Breast epithelium (tissue), 4 donors: Measurements from ENCODE around the gene PDE10A. TPM values are rescaled to one million over a fixed set of nuclear protein-coding genes. Genes with fewer than 3 reads are reported as not detected.

Source experiments
- DNase-seq, 2 donors: peaks; one replicate each; pipeline ENCODE4 v3.0.0-alpha.2; 2019; ENCODE audit warnings: low spot score in 2 of 2
- H3K27ac ChIP-seq, 2 donors: fragments of 200-600 bp; sonication (generic) in 1 of 2; one replicate each; pipeline ENCODE4 v1.5.1; 2016 to 2019; ENCODE audit warnings: mild to moderate bottlenecking in 1 of 2
- H3K27me3 ChIP-seq, 2 donors: fragments of 200-600 bp; sonication (generic) in 1 of 2; one replicate each; pipeline versions ENCODE4 v1.5.1 to v1.6.0; 2017 to 2019; ENCODE audit warnings: control low read depth in 1 of 2, mild to moderate bottlenecking in 1 of 2
- H3K36me3 ChIP-seq: fragments of 200-600 bp; one replicate; pipeline ENCODE4 v1.5.1; 2019
- H3K4me1 ChIP-seq, 2 donors: fragments of 200-600 bp; sonication (generic); one replicate each; pipeline ENCODE4 v1.5.1; 2016 to 2019; ENCODE audit warnings: control low read depth in 1 of 2
- H3K4me3 ChIP-seq, 3 donors: fragments of 200-600 bp; sonication (generic); 1 replicate in 2 of 3; 2 replicates in 1 of 3; pipeline ENCODE4 v1.5.1; 2016 to 2019; ENCODE audit warnings: mild to moderate bottlenecking in 3 of 3, moderate library complexity in 2 of 3
- H3K9me3 ChIP-seq, 2 donors: fragments of 200-600 bp; sonication (generic) in 1 of 2; one replicate each; pipeline ENCODE4 v1.5.1; 2016 to 2019; ENCODE audit warnings: control low read depth in 1 of 2
- POLR2A ChIP-seq: fragments of 450-650 bp; IDR thresholded peaks from one replicate; pipeline ENCODE4 v1.6.1; 2016; ENCODE audit warnings: antibody characterized with exemption, mild to moderate bottlenecking, moderate library complexity
- POLR2AphosphoS5 ChIP-seq, 3 donors: sonication (generic); formaldehyde crosslinking; IDR thresholded peaks; one replicate each; pipeline ENCODE4 v1.6.1; 2017; ENCODE audit warnings: antibody characterized with exemption in 3 of 3
- intact Hi-C: fragments of 100-400 bp; cut with DNase I; formaldehyde crosslinking; loops from one replicate; pipeline ENCODE4 v1.15.1; 2023; ENCODE audit warnings: low total_unique reads
- total RNA-seq, 3 donors: library from RNA; depleted of rRNA; stranded (reverse); fragments of >200 nt; gene quantifications; one replicate each; pipeline ENCODE4 v1.1.0, GENCODE V29; 2016
- TF ChIP-seq, protein P1 (sequence below), 3 donors: fragments of 450-650 bp; IDR thresholded peaks; one replicate each; pipeline ENCODE4 v1.5.1; 2016 to 2017; ENCODE audit warnings: antibody characterized with exemption in 3 of 3, mild to moderate bottlenecking in 3 of 3, moderate library complexity in 3 of 3

The PDE10A gene
- total RNA-seq, 3 donors from 2014 or later: 2.7 to 22.0 (median 12.6) TPM

DNA sequence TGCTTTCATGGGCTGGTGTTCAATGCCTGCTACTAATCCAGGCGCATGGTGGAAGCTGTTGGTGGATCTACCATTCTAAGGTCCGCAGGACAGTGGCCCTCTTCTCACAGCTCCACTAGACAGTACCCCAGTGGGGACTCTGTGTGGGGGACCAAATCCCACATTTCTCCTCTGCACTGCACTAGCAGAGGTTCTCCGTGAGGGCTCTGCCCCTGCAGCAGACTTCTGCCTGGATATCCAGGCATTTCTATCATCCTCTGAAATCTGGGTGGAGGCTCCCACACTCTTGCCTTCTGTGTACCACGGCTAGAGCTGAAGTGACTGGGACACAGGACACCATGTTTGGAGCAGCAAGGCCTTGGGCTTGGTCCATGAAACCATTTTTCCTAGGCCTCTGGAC, 219.6 kb downstream of the PDE10A start:
- TF ChIP-seq POLR2A (no peak), POLR2AphosphoS5 (IDR thresholded peaks at IDR 0.05) (no peak)
- TF ChIP-seq, protein P1, sequence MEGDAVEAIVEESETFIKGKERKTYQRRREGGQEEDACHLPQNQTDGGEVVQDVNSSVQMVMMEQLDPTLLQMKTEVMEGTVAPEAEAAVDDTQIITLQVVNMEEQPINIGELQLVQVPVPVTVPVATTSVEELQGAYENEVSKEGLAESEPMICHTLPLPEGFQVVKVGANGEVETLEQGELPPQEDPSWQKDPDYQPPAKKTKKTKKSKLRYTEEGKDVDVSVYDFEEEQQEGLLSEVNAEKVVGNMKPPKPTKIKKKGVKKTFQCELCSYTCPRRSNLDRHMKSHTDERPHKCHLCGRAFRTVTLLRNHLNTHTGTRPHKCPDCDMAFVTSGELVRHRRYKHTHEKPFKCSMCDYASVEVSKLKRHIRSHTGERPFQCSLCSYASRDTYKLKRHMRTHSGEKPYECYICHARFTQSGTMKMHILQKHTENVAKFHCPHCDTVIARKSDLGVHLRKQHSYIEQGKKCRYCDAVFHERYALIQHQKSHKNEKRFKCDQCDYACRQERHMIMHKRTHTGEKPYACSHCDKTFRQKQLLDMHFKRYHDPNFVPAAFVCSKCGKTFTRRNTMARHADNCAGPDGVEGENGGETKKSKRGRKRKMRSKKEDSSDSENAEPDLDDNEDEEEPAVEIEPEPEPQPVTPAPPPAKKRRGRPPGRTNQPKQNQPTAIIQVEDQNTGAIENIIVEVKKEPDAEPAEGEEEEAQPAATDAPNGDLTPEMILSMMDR (IDR thresholded peaks at IDR 0.05): no peak
- intact Hi-C loops: no loop called here
- H3K9me3 ChIP-seq: peaks cover 0 to 4% of the 10 kb centered on the region in 2 donors

DNA sequence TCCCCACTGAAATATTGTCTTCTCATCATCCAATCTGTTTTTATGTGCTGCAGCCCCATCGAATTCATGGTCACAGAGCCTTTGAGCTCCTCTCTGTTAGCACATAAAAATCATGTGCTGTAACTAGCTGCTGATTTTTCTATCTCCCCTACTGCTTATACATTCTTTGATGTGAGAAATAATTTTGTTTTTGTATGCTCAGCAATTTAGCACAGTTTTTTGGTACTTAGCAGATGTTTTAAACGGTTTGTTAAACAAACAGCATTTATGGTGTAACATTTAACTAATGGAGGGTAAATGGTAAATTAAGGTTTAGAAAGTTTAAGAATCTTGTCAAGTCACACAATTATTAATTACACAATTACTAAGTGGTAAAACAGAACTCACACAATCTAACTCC, 221.9 kb downstream of the PDE10A start:
- H3K4me3 ChIP-seq: no peak overlapping the region
- no peaks in the 10 kb centered on the region for H3K4me1 ChIP-seq
- intact Hi-C loops: no loop called here
- H3K36me3 ChIP-seq: no peaks in the 10 kb centered on the region
- no peak overlapping the region for H3K27ac ChIP-seq
- no peak for TF ChIP-seq POLR2A
- no peak for TF ChIP-seq POLR2AphosphoS5 (IDR thresholded peaks at IDR 0.05)
- TF ChIP-seq, protein P1 (IDR thresholded peaks at IDR 0.05): no peak
- DNase-seq: no peak
- no peaks in the 10 kb centered on the region for H3K27me3 ChIP-seq
- H3K9me3 ChIP-seq: peaks cover 0 to 4% of the 10 kb centered on the region in 2 donors

More for the DNA sequence above, 219.6 kb downstream of the PDE10A start:
- Histone ChIP-seq H3K27ac (no peak overlapping the region), H3K27me3 (no peaks in the 10 kb centered on the region), H3K4me3 (no peak overlapping the region), H3K36me3 (no peaks in the 10 kb centered on the region), H3K4me1 (no peaks in the 10 kb centered on the region)
- DNase-seq: no peak

DNA sequence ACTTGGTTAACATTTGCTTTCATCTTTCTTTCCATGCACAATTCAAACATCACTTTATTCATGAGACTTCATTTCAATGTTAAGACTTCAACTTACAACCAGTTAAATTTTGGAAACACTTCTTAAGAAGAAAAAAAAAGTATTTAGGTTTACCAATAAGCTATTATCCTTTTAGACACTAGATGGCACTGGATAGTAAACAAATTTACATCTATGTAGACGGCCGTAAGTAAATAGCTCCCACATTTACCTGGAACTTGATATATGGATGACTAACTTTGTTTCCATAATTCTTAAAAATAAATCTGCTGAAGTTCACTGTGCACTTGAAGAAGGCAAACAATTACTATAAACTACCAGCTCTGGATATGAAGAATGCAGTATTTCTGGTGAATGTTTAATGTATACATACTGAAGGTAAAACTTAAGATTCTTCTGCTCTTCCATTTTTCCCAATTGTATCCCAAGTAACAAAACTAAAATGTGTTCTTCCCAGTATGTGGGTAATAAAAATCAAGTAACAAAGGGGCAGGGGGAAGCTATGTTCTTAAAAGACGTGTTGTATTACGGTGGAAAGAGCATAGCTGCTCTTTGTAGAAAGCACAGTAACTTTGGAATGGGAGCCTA, 223.0 kb downstream of the PDE10A start:
- no peak overlapping the region for H3K4me3 ChIP-seq
- DNase-seq: no peak

DNA sequence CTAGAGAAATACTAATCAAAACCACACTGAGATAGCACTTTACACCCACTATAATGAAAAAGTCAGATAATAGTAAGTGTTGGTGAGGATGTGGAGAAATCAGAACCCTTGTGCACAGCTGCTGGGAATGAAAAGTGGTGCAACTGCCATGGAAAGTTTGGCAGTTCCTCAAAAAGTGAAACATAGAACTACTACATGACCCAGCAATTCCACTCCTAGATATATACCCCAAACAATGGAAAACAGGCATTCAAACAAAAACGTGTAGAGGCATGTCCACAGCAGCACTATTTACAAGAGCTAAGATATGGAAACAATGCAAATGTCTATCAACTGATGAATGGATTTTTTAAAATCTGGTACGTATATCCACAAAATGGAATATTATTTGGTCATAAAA, 236.1 kb downstream of the PDE10A start:
- H3K9me3 ChIP-seq: no peaks in the 10 kb centered on the region
- DNase-seq: no peak
- no peak overlapping the region for H3K27ac ChIP-seq
- H3K36me3 ChIP-seq: no peaks in the 10 kb centered on the region
- no peaks in the 10 kb centered on the region for H3K4me1 ChIP-seq
- H3K4me3 ChIP-seq: no peak overlapping the region
- no peaks in the 10 kb centered on the region for H3K27me3 ChIP-seq
- intact Hi-C loops: no loop called here
- TF ChIP-seq, protein P1 (IDR thresholded peaks at IDR 0.05): no peak
- no peak for TF ChIP-seq POLR2A
- TF ChIP-seq POLR2AphosphoS5 (IDR thresholded peaks at IDR 0.05): no peak

More for the DNA sequence above, 223.0 kb downstream of the PDE10A start:
- no peaks in the 10 kb centered on the region for H3K36me3 ChIP-seq
- no peaks in the 10 kb centered on the region for H3K27me3 ChIP-seq
- no peak overlapping the region for H3K27ac ChIP-seq
- intact Hi-C loops: no loop called here
- no peak for TF ChIP-seq POLR2AphosphoS5 (IDR thresholded peaks at IDR 0.05)
- TF ChIP-seq POLR2A: no peak
- TF ChIP-seq, protein P1 (IDR thresholded peaks at IDR 0.05): peak in 2 of 3 donors; percentile 24 to 61
- peaks cover 0 to 4% of the 10 kb centered on the region in 2 donors for H3K9me3 ChIP-seq
- H3K4me1 ChIP-seq: no peaks in the 10 kb centered on the region

DNA sequence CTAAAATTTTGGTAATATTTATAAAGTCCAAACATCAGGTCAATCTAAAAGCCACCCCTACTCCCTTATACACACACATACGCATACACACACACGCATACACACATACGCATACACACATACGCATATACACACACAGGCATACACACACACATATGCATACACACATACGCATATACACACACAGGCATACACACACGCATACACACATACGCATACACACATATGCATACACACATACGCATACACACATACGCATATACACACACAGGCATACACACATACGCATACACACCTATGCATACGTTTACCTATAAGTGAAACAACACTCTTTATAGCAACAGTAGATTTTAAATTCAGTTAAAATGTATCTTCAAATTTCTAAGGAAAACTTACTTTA, 240.8 kb downstream of the PDE10A start:
- Histone ChIP-seq H3K9me3 (no peaks in the 10 kb centered on the region), H3K27me3 (no peaks in the 10 kb centered on the region), H3K27ac (no peak overlapping the region), H3K4me3 (no peak overlapping the region), H3K36me3 (no peaks in the 10 kb centered on the region), H3K4me1 (no peaks in the 10 kb centered on the region)
- intact Hi-C loops: no loop called here
- TF ChIP-seq, protein P1 (IDR thresholded peaks at IDR 0.05): no peak
- TF ChIP-seq POLR2A (no peak), POLR2AphosphoS5 (IDR thresholded peaks at IDR 0.05) (no peak)
- no peak for DNase-seq
